GM19467 (cell line): ENCODE measurements around the gene SCTR.

Source experiments
- ATAC-seq: cut with Tn5 transposase; IDR thresholded peaks from one replicate; pipeline ENCODE4 v1.9.1; 2021; ENCODE audit warnings: mild to moderate bottlenecking, moderate library complexity; ENCODE audit not compliant: unreplicated experiment

Gene SCTR

GRCh38 chr2:119475857-119476244, 48.4 kb downstream of the SCTR start:
- ATAC-seq = no peak

GRCh38 chr2:119475225-119475856, 48.9 kb downstream of the SCTR start:
- ATAC-seq = no peak

DNA sequence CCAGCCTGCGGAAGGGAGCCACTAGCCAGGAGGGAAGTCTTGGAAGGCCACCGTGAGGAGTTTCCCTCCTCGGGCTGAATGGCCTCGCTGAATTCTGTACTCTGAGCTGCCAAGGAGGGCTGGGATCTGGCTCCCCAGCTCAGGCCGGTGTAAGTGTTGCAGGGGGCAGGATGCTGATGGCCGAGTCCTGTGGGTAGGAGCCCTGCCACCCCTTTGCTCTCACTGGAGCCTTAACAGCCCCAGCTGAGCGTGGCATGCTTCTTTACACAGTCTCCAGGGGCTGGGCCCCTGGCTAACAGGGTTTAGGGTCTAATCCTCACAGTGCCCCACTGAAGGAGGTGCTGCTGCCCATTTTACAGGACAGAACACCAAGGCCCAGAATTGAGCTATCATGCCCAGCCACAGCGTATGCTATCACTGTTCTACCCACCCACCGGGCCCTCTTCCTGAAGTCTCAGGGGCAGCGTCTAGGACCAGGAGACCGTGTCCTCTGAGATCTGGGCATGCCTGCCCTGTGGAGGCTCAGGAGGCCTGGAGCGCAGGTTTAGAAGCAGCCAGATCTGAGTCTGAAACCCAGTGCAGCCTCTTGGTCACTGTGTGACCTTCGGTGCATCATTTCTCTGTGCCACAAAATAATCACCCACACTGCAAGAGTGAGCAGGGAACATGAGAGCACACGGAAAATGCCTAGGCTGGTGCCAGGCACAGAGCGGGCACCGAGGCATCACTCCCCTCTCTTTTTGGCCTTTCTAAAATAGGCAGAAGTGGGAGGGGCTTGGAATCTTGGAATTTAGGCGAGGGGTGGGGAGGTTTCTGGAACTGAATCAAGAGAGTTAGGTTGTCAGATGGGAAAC, 49.7 kb downstream of the SCTR start:
- no peak for ATAC-seq

DNA sequence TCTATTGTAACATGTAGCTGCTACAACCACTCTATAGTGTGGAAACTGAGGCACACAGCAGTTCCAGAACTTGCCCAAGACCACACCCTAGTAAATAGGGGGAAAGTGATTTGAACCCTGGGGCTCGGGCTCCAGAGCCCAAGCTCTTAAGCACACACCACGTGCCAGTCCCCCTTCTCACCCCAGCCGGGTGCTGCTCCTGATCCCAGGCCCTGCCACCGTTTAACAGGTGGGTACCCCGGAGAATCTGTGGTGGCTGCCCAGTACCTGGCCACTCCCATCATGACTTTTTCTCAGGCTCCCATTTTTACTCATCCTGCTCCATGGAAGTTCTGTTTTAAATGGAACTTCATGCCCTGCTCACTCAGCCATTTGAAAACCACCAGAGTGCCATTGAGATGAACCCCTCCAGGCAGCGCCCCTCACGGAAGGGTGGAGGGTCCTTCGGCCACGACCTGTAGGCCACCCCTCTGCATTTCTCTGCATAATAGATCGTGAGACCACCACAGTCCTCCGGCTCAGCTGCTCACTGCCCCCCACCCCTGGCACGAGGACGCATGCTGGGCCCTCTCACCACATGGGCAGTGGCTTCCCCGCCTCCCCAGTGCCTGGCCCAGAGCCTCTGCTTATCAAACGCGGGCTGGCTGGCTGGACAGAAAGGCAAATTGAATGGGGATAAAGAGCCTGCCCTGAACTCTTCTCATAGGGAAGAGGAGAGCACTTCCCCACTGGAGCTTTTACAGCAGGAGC, 50.5 kb downstream of the SCTR start:
- ATAC-seq = no peak

DNA sequence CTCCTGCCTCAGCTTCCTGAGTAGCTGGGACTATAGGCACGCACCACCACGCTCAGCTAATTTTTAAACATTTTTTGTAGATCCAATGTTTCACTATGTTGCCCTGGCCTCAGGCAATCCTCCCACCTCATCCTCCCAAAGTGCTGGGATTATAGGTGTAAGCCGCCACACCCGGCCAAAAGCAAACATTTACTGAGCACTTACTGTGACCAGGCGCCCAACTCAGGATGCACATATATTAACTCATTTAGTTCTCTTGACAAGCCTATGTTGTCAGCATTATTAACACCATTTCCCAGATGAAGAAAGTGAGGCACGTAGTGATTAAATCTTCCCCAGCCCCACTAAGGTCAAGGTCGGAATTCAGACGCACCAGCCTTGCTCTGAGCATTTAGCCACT, 51.5 kb downstream of the SCTR start:
- no peak for ATAC-seq

DNA sequence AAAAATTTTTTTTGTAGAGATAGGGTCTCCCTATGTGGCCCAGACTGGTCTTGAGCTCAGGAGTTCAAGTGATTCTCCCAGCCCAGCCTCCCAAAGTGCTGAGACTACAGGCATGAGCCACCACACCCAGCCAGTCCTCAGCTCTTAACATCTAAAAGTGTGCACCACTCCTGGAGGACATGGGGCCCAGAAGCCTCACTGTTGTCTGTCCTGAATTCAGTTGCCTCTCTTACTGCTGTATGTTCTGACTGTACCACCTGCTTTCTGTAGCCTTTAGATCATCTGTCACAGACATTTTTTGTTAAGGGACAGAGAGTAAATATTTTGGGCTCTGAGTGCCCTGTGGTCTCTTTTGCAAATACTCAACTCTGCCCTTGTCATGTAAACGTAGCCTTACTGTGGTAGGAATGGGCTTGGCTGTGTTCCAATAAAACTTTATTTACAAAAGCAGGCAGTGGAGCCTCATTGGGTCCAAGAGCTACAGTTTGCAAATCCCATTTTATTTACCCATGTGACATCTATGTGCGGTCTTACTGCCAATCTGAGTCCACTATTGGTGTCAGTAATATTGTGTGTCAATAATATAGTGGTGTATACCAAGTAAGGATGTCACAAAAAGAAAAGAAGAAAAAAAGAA, 54.5 kb downstream of the SCTR start:
- ATAC-seq = no peak

DNA sequence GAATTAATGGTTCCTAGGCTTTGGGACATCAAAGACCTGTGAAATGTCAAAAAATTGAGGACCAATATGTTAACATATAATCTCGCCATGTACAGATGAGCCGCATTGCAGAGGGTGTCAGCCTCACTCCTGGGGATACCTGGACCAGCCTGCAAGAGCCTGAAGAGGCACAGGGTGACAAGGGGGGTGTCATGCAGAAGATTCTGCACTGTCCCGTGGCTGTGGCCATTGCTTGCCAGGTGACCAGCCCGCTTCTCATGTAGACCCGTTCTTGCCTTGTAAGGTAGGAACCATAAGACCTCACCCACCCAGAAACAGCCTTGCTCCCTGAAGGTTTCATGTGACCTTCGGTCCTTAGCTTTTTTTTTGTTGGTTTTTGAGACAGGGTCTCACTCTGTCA, 55.2 kb downstream of the SCTR start:
- ATAC-seq = no peak

DNA sequence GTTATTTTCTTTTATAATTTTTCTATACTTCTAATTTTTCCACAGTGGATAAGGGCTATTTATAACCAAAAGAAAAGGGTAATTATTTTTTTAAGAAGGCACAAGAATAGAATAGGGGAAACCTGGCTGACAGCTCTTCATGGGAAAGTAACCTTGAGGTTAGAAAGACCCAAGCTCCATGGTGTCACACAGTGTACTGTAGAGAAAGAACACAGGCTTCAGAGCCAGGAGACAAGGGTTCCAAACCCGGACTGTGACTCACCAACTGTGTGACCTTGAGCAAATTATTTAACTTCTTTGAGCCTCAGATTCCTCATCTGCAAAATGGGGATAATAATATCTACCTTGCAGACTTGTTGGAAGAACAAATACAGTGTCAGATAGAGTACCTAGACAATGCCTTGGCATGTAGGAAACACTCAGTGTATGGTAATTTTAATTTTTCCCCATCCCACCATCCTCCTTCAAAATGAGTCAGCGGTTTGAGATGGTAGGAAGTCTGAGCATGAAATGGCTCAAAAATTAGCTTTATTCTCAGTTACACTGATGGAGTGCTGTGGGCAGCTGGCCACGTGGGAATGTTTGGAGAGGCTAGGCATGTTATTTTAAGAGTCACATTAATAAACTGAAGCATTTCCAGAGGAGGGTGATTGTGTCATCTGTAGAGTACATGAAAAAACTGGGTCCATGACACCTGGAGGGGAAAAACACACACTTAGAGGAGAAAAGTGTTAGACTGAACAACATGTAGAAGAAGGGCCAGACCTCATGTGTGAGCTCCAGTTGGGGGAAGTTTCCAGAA, 55.9 kb downstream of the SCTR start:
- ATAC-seq = no peak

- ATAC-seq = no peak
Observed at GRCh38 chr2:119466373-119466772, 57.9 kb downstream of the SCTR start.

- no peak for ATAC-seq
Observed at GRCh38 chr2:119465687-119466086, 58.6 kb downstream of the SCTR start.

GRCh38 chr2:119464981-119465380, 59.3 kb downstream of the SCTR start:
- ATAC-seq = no peak

DNA sequence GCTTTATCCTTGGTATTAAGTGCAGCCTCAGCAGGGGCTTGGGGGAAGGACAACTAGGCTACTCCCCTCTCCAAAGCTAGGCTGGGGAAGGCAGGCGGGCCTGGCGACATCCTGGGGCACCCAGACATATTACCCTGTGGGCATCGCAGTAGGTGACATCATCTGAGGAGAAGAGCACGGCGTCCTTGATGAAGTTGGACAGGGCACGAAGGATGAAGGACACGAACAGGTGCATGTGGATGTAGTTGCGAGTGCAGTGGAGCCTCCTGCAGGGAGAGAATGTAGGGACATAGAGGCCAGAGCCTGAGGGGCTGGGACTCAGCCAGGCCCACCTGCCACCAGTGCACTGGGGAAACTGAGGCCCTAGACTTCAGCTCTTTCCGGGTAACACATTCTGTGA, 60.3 kb downstream of the SCTR start:
- no peak for ATAC-seq

GRCh38 chr2:119463136-119463535, 61.1 kb downstream of the SCTR start:
- no peak for ATAC-seq

DNA sequence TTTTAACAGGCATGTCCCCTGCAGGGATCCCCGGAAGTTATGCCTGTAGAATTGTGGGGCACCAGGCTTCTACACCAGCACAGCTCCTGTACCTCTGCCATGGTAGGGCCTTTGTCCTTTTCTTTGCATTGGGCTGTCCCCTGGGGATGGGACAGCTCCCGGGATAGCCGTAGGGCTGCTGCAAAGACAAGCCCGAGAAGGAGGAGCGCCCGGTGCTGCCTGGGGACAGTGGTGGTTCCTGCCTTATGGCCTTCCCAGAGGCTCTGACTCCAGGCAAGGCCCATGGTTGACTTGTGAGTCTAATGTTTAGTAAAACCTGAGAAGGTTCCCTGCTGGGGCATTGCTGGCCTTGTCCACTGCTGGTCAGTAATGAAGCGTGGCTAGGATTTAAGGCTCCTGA, 61.7 kb downstream of the SCTR start:
- no peak for ATAC-seq

- ATAC-seq = no peak
Observed at GRCh38 chr2:119461811-119462210, 62.5 kb downstream of the SCTR start.

GRCh38 chr2:119460076-119460475, 64.2 kb downstream of the SCTR start:
- ATAC-seq = no peak

DNA sequence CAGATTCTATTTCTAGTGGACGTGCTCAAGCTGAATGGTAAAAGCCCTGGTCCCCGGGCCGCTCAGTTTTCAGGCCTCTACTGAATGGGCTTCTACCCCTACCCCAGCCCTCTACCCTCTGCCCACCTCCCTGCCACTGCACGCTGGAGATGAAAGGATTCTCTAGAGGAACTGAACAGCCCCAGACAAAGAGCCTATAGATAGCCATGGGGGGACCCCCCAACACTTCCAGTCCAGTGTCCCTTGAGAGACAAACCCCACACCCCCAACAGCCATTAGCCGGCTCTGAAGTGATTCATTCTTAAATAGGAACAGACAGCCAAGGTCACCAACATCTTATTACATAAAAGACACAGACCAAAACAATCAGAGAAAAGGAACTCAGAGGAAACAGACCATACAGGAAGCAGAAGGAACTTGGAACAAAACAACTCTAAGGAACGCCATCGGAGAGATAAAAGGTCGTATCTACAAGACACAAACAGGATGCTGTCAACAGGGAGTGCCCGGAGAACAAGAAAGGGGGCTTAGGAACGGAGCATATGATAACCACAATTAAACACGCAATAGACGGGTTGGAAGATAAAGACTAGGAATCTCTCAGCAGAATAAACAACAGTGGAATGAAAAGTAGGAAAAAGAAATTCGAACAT, 69.1 kb downstream of the SCTR start:
- ATAC-seq = no peak

DNA sequence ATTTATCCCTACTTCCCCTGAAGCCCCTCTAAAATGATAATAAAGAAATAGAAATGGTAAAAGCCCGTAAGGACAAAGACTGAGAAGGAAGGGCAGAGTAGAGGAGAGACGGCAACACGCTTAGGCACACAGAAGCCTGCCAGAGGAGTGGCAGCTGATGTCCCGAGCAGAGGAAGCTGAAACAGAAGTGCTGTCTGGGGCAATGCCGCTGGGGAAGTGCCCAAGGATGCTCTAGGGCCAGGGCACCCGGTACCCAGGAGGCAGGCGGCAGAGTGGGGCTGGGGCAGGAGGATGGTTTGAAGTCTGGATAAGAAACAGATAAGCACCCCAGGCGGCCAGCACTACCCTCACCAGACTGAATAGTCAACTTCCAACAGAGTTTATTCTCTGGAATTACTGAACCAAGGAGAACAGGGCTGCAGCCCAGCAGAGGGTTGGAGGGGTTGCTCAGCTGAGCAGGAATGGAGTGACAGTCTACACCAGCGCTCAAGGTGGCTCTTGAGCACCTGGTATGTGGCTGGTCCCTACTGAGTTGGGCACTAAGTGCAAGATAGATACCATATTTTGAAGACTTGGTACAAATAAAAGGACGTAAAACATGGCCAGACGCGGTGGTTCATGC, 70.2 kb downstream of the SCTR start:
- no peak for ATAC-seq

- ATAC-seq = no peak
Observed at GRCh38 chr2:119451336-119452050, 72.8 kb downstream of the SCTR start.
